Activated CD8-positive, alpha-beta memory T cell treated with anti-CD3 and anti-CD28 coated beads for 1 hour (primary cell): Measurements from ENCODE around the gene GPR176.
"Not testable (repeated sequence)": the region's sequence is repeated elsewhere in the genome, so short reads cannot be mapped to it uniquely, and the experiment has no call there.

Experiments
- DNase-seq, 2 donors: peaks; one replicate each; pipeline ENCODE4 v3.0.0-alpha.2; 2020; ENCODE audit warnings: low read depth in 1 of 2; ENCODE audit errors: extremely low read depth in 1 of 2

The GPR176 gene

GRCh38 chr15:39893051-39893450 is 27.0 kb downstream of the GPR176 start:
- not testable (repeated sequence) for DNase-seq

GRCh38 chr15:39892418-39892817 is 27.6 kb downstream of the GPR176 start:
- DNase-seq, result no peak

GRCh38 chr15:39890621-39891020 is 29.4 kb downstream of the GPR176 start:
- DNase-seq, result no peak

DNA sequence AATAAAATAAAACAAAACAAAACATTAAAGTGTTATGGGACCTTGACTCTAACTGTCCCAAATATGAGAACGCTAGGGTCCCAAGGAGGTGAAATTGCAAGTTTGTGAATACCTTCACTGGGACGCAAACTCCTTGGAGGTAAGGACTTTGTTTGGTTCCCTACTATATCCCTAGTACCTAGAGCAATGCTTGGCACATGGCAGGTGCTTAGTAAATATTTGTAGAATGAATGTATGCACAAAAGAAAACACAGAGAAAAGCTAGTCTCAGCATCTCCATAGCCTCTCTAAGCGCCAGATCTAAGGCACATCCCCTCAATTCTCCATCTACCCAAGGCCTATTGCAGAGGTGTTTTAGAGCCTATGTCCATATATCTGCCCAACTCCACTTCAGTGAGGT is 30.5 kb downstream of the GPR176 start:
- DNase-seq, result no peak

- DNase-seq, result no peak
These were observed 31.3 kb downstream of the GPR176 start for GRCh38 chr15:39888809-39889208.

GRCh38 chr15:39888243-39888642 is 31.8 kb downstream of the GPR176 start:
- DNase-seq, result no peak

DNA sequence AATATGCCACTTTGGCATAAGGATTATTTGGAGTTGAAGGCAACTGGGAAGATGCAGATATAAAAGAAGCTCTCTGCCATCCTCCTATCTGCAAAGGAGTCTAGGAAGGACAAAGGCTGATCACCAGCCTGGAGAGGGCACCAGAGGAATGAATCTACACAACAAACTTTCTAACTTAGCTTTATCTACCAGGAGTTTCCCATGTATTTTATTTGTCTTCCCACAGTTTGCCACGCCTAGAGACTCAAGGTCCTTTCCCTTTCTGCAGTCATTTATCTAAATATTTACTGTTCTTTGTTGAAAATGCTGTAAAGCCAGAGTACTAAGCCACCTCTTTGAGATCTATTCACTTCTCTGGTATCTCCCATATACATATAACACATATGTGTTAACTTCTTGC is 32.2 kb downstream of the GPR176 start:
- DNase-seq, result no peak

GRCh38 chr15:39887211-39887610 is 32.9 kb downstream of the GPR176 start:
- no peak for DNase-seq

DNA sequence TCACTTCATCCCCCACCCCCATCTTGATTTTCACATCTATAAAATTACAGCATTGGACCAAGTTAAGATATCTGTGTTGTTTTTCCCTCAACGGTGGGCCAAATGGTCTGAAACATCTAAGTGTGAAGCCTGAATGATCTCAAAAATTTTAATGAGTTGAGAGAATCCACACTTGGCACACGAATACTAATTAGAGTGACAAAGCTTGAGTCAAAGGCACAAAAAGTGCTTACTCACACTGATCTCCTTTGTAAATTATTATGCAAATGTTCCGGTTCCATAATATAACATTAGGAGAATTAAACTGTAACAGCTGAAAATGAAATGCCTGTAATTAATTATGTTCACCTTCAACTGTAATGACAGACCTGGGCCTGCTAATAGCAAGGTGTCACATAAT is 33.6 kb downstream of the GPR176 start:
- DNase-seq, result no peak

DNA sequence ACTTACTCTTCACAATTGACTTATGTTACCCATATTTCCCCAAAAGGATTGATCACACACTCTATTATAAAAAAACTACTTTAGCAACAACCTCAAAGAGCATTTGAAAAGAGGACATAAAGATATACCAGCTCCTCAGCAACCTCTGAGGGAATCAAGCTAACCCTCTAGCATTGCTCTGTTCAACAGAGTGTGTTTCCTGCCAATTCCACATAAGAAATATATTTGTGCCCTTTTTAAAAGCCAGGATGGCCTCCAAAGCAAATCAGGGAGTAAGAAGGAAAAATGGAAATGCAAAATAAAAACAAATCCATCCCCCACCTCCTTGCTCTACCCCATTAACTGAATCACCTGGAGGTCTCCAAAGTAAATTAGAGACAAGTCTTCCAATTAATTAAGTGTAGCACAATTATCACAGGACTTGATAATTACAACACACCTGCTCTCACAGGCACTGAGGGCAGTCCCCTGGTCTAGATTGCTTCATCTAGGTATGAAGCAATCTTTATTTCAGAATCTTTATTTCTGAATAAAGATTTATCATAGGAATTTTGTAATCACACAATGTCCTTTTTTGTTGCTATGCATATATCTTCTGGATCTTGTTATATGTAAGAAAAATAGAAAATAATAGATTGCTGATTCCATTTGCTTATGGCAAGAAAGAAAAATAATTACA is 34.8 kb downstream of the GPR176 start:
- DNase-seq, result no peak

- DNase-seq, result no peak
These were observed 35.7 kb downstream of the GPR176 start for GRCh38 chr15:39884351-39884750.

DNA sequence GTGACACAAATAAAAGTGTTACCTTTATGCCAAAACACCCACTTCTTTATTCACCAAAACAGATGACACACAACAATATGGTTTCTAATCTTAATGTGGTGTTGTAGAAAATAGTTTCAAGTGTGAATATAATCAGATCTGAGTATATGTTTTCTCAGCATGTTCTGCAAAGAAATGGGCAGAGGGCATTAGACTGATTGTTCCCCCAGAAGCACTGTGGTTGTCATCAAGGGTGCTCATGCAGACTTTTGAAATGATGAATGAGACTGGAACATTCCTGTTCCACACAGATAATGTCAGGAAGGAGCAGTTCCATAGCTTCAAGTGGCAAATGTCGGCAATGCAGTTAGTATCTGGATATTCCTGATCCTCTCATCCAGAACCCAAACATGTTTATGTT is 37.5 kb downstream of the GPR176 start:
- DNase-seq, result no peak

DNA sequence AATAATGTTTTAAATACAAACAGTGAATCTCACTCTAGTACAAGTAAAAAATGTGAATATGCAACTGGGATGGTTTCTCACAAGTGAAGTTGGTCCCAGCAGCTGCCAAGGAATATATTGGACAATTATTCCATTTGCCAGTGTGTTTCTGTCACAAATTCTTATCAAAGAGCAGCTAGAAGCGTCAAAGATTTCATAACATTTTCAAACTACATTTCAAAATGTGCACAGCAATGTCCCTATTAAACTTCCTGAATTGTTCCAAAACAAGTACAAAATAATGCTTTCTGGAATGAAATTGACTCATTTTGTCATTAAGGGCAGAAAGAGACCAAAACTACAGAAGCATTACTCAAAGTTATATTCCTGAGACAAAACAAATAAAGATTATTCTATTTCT is 38.3 kb downstream of the GPR176 start:
- no peak for DNase-seq

GRCh38 chr15:39880718-39881387 is 39.2 kb downstream of the GPR176 start:
- no peak for DNase-seq

DNA sequence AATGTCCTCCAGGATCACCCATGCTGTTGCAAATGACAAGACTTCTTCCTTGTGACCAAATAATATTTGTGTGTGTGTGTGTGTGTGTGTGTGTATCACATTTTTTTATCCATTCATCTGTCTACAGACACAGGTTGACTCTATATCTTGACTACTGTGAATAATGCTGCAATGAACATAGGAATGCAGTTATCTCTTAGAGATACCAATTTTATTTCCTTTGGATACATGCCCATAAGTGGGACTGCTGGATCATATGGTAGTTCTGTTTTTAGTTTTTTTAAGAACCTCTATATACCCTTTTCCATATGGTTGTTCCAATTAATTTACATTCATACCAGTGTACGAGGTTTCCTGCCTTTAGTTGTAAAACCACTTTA is 41.7 kb downstream of the GPR176 start:
- DNase-seq, result no peak

- no peak for DNase-seq
These were observed 45.0 kb downstream of the GPR176 start for GRCh38 chr15:39874890-39875549.

DNA sequence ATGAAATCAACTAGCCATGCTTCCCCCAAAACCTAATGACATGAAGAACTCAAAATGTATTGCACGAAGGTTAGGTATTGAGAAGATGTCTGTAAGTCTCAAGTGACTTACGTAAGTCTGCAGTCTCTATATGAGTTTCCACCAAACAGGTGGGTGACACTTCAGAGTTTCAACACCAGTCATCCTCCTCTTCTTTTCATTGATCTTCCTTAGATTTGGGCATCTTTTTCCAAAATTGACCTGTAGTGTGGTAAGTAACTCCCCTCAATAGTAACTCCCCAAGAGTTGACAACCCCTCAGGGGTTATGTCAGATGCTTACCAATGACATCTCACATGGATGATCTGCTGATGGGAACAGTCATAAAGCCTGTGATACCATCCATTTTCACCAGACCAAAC is 46.1 kb downstream of the GPR176 start:
- DNase-seq, result no peak

DNA sequence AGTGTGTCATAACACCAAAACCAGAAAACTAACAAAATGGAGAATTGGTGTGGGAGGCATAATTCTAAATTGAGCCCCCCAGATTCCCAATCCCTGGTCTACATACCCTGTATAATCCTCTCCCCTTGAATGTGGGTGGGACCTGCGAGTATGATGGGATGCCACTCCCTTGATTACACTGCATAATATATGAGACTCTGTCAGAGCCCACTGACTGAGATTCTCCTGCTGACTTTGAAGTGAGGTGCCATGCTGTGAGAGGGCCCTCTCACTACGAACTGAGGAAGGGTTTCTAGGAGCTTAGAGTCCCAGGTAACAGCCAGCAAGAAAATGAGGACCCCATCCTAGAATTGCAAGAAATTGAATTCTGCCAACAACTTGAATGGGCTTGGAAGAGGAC is 49.5 kb downstream of the GPR176 start:
- no peak for DNase-seq

DNA sequence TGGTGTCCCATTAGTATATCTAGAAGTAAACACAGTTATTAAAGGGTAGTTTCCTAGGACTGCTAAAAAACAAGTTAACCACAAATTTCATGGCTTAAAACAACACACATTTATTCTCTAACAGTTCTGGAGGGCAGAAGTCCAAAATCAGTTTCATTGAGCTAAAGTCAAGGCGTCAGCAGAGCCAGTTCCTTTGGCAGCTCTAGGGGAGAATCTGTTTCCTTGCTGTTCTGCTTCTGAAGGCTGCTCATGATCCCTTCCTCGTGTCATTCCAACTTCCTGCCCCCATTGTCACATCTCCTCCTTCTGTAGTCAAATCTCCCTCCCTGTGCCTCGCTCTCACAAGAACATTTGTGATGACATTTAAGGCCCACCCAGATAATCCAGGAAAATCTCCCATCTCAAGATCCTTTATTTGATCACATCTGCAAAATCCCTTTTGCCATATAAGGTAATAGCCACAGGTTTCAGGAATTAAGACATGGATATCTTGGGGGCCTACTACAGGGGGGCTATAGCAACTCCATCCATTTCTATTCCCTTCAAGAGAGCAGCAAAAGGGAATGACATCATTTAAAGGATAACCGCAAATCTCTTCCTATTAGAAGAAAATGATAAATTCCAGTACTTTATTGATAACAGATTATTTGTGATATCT is 50.1 kb downstream of the GPR176 start:
- no peak for DNase-seq

GRCh38 chr15:39869254-39869653 is 50.8 kb downstream of the GPR176 start:
- no peak for DNase-seq

- no peak for DNase-seq
These were observed 51.7 kb downstream of the GPR176 start for GRCh38 chr15:39868396-39868795.

- DNase-seq, result no peak
These were observed 56.0 kb downstream of the GPR176 start for GRCh38 chr15:39864116-39864515.
